ENCODE measurements around the gene RAD51B.

DNA sequence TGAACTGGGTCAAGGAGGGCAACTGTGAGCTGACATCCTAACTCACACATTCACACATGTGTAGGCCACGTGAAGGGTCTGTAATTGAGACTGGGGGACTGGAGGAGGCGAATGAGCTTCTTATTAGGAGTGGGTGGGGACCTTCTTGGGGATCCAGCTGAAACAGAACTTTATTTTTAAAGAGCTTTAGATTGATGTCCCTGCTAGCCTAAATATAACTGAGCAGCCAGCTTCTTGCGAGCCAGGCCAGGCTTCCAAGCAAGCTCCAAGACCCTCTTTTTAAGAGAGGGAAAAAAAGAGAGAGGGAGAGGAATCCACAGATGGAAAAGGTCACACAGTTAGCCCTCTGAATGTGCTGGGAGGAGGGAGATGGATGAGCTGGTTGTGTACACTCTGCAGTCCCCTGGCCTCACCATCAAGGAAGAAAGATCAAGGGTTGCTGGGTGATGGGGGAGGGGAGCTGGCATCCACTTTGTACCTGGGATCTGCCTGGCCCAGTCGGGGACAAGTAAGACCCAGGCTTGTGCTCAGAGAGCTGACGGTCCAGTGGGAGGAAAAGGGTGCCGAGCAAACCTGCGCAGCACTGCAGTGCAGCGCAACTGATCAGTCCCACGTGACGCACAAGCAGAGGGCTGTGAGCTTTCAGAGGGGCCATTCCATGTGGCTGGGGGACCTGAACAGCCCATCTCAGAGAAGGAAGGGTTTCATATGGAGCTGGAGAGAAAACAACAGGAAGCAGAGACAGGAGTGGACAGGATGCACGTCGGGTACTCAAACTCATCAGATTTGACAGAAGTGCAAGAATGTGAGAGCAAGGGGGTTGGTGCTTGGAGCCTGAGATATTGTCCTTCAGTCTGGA is 818.8 kb downstream of the RAD51B start:
- TF ChIP-seq POLR2A (IDR thresholded peaks at IDR 0.05) (no peak), POLR2AphosphoS5 (IDR thresholded peaks at IDR 0.05; ENCODE audit: insufficient read depth in 1 of 2, low read depth in 1 of 2) (no peak)

Measured in vagina (tissue), 2 donors.